MCF 10A (cell line): Measurements from ENCODE around the gene PTPRN2. TPM values are rescaled to one million over a fixed set of nuclear protein-coding genes. Genes with fewer than 3 reads are reported as not detected.

Source experiments
- BruUV-seq: library from RNA; stranded (reverse); fragments of 400-500 nt; replicated peaks from 2 replicates; lab custom pipeline; 2021; lab: Mats Ljungman, UMichigan
- CTCF ChIA-PET: fragments of 300-600 bp; sonication (Branson Sonifier 250); formaldehyde crosslinking; extraction: SDS; loops from one replicate; lab custom pipeline; 2021; ENCODE audit warnings: antibody characterized with exemption, inconsistent platforms; lab: Yijun Ruan, JAX
- POLR2A ChIA-PET: fragments of 300-600, 350-650 bp; sonication (Branson Sonifier 250); formaldehyde crosslinking; extraction: SDS; loops from one replicate; lab custom pipeline; 2020; ENCODE audit warnings: antibody characterized with exemption, inconsistent platforms; lab: Yijun Ruan, JAX
- DNase-seq: peaks from one replicate; pipeline ENCODE4 v3.0.0-alpha.2; 2018; ENCODE audit not compliant: unreplicated experiment
- H3K27ac Mint-ChIP-seq: one replicate; pipeline ENCODE4 v1.8.0; 2022; ENCODE audit warnings: mild to moderate bottlenecking, low read depth, mixed read lengths; ENCODE audit not compliant: unreplicated experiment
- H3K27me3 Mint-ChIP-seq: one replicate; pipeline ENCODE4 v1.8.0; 2022; ENCODE audit warnings: mixed read lengths; ENCODE audit not compliant: insufficient read depth, unreplicated experiment
- H3K36me3 Mint-ChIP-seq: one replicate; pipeline ENCODE4 v1.8.0; 2022; ENCODE audit warnings: mild to moderate bottlenecking, moderate library complexity, mixed read lengths; ENCODE audit not compliant: insufficient read depth, unreplicated experiment
- H3K4me1 Mint-ChIP-seq: one replicate; pipeline ENCODE4 v1.8.0; 2022; ENCODE audit warnings: mixed read lengths; ENCODE audit not compliant: insufficient read depth, unreplicated experiment
- H3K4me3 Mint-ChIP-seq: one replicate; pipeline ENCODE4 v1.8.0; 2022; ENCODE audit warnings: mild to moderate bottlenecking, moderate library complexity, mixed read lengths; ENCODE audit not compliant: unreplicated experiment
- H3K9me3 Mint-ChIP-seq: one replicate; pipeline ENCODE4 v1.8.0; 2022; ENCODE audit warnings: mixed read lengths; ENCODE audit not compliant: unreplicated experiment
- intact Hi-C: fragments of 100-400 bp; cut with micrococcal nuclease; formaldehyde crosslinking; loops from 2 replicates; pipeline ENCODE4 v1.14.1; 2022
- total RNA-seq: library from RNA; stranded (reverse); gene quantifications from 2 replicates; pipeline ENCODE4 v1.2.3, GENCODE V29; 2022
- TF ChIP-seq, protein P1 (sequence below): fragments of 200-600 bp; IDR thresholded peaks from one replicate; pipeline ENCODE4 v1.8.0; 2022; ENCODE audit warnings: antibody characterized with exemption, mild to moderate bottlenecking; ENCODE audit not compliant: unreplicated experiment

Gene PTPRN2
- total RNA-seq, 1 experiment from 2014 or later = 4.5 TPM

DNA sequence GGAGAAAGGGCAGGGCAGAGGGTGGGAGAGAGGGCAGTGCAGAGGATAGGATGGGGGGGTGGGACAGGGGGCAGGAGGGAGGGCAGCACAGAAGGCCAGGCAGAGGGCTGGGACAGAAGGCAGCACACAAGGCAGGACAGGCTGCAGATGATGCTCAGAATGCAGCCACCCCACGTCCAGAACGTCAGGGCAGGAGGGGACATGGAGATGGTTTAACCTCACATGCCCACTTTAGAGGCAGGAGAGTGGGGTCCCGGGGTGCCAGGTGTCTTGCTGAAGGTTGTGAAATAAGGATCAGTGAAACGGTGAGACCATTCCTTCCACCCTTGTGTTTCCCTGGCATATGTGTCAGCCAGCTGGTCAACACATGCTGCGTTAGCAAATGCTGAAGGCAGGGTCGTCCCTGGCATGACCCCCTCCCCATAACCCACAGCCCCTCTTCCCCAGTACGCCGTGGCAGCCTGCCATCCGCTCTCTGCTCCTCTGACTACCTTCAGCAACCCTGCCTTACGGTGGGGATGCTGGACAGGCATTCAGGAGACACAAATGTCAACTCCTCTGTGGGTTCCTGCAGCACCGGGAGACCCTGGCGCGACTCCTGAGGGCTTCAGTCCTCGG, 658.7 kb downstream of the PTPRN2 start:
- H3K36me3 Mint-ChIP-seq = peaks cover 17% of the 10 kb centered on the region
- no peaks in the 10 kb centered on the region for H3K27me3 Mint-ChIP-seq
- CTCF ChIA-PET = no interaction called here
- intact Hi-C loops = no loop called here
- no TSS peak for BruUV-seq
- H3K9me3 Mint-ChIP-seq = peaks cover 28% of the 10 kb centered on the region
- no peak for DNase-seq
- POLR2A ChIA-PET = no interaction called here
- no peak overlapping the region for H3K4me3 Mint-ChIP-seq
- TF ChIP-seq, protein P1, sequence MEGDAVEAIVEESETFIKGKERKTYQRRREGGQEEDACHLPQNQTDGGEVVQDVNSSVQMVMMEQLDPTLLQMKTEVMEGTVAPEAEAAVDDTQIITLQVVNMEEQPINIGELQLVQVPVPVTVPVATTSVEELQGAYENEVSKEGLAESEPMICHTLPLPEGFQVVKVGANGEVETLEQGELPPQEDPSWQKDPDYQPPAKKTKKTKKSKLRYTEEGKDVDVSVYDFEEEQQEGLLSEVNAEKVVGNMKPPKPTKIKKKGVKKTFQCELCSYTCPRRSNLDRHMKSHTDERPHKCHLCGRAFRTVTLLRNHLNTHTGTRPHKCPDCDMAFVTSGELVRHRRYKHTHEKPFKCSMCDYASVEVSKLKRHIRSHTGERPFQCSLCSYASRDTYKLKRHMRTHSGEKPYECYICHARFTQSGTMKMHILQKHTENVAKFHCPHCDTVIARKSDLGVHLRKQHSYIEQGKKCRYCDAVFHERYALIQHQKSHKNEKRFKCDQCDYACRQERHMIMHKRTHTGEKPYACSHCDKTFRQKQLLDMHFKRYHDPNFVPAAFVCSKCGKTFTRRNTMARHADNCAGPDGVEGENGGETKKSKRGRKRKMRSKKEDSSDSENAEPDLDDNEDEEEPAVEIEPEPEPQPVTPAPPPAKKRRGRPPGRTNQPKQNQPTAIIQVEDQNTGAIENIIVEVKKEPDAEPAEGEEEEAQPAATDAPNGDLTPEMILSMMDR = no peak
- no peak overlapping the region for H3K27ac Mint-ChIP-seq
- no peaks in the 10 kb centered on the region for H3K4me1 Mint-ChIP-seq

DNA sequence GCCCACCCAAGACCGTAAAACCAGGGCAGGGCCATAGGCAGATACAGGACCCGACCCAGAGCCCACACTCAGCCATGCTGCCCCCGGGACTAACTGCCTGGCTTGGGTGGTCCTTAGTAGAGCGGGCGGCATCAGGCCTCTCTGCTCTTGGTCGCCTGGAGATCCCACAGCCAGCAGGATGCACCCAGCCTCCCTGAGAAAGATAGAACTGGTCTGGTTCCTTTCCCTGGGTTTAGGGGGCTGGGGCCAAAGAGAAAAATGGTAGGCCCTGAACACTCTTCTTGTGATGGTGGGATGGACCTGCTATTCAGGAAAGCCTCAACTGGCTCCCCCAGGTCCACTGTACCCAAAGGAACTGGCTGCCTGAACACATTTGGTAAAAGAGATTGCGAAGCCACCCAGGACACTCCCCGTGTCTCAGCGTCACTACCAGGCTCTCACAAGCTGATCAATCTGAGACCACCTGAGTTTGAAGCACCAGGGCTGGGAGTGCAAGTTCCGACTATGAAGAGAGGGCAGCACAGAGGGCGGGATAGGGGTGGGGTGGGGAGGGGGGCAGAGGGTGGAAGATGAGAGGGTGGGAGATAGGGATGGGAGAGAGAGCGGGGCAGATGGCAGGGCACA, 659.3 kb downstream of the PTPRN2 start:
- H3K27ac Mint-ChIP-seq = no peak overlapping the region
- CTCF ChIA-PET = no interaction called here

DNA sequence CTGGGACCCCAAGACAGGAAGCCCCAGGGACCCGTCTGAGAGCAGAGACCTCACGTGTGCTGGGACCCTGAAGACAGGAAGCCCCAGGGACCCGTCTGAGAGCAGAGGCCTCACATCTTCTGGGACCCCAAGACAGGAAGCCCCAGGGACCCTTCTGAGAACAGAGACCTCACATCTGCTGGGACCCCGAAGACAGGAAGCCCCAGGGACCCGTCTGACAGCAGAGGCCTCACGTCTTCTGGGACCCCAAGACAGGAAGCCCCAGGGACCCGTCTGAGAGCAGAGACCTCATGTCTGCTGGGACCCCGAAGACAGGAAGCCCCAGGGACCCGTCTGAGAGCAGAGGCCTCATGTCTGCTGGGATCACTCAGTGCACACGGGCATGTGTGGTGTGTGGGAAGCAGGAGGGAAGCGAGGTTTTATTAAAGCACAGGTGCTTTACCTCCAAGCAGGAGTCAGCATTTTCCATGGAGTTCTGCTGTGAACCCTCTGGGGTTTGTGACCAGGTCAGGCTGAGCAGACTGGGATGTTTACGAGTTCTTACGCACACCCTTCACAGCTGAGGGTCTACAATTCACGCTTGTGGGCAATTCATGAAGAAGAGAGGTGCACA, 660.2 kb downstream of the PTPRN2 start:
- Mint-ChIP-seq H3K36me3 (peaks cover 10% of the 10 kb centered on the region), H3K4me1 (no peaks in the 10 kb centered on the region), H3K27ac (no peak overlapping the region), H3K4me3 (no peak overlapping the region), H3K27me3 (no peaks in the 10 kb centered on the region), H3K9me3 (peaks cover 21% of the 10 kb centered on the region)
- BruUV-seq = no TSS peak
- no peak for DNase-seq
- TF ChIP-seq, protein P1 = no peak
- intact Hi-C loops = no loop called here
- CTCF ChIA-PET = no interaction called here
- POLR2A ChIA-PET = no interaction called here

More for the DNA sequence above, 659.3 kb downstream of the PTPRN2 start:
- intact Hi-C loops = no loop called here
- Mint-ChIP-seq H3K9me3 (peaks cover 28% of the 10 kb centered on the region), H3K27me3 (no peaks in the 10 kb centered on the region), H3K36me3 (peaks cover 17% of the 10 kb centered on the region), H3K4me1 (no peaks in the 10 kb centered on the region), H3K4me3 (no peak overlapping the region)
- BruUV-seq = no TSS peak
- DNase-seq = no peak
- TF ChIP-seq, protein P1 = no peak
- POLR2A ChIA-PET = no interaction called here

DNA sequence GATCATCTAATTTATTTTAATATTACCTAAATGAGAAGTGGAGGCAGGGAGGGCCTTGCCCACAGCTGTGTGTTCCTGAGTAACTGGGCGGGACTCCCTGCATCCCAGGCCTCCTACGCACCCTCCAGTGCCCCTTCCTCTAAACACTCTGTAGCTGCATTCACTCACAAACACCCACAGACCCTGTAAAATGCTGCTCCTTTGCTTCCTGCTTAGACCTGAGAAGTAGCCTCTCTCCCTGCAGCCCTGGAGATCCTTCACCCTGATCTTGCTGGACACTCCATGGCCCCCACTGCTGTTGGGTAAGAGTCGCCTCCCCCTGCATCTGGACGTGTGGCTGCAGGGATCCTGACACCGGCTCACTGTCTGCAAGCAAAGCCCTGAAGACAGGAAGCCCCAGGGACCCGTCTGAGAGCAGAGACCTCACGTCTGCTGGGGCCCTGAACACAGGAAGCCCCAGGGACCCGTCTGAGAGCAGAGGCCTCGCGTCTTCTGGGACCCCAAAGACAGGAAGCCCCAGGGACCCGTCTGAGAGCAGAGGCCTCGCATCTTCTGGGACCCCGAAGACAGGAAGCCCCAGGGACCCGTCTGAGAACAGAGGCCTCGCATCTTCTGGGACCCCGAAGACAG, 661.0 kb downstream of the PTPRN2 start:
- H3K27ac Mint-ChIP-seq = no peak overlapping the region
- ChIA-PET POLR2A (no interaction called here), CTCF (no interaction called here)
- peaks cover 16% of the 10 kb centered on the region for H3K9me3 Mint-ChIP-seq
- TF ChIP-seq, protein P1 = no peak
- H3K4me3 Mint-ChIP-seq = no peak overlapping the region
- H3K27me3 Mint-ChIP-seq = no peaks in the 10 kb centered on the region
- no peak for DNase-seq
- intact Hi-C loops = no loop called here
- no peaks in the 10 kb centered on the region for H3K4me1 Mint-ChIP-seq
- no TSS peak for BruUV-seq
- H3K36me3 Mint-ChIP-seq = peaks cover 4% of the 10 kb centered on the region
